Bronchial epithelial cell (primary cell): ENCODE results near the gene DNAJC30. TPM values are rescaled to one million over a fixed set of nuclear protein-coding genes. Genes with fewer than 3 reads are reported as not detected.
"Not testable (repeated sequence)": the region's sequence is repeated elsewhere in the genome, so short reads cannot be mapped to it uniquely, and the experiment has no call there.

Experiments used
- DNase-seq: peaks from one replicate; pipeline ENCODE4 v3.0.0-alpha.2; 2010; ENCODE audit warnings: low read depth
- FAIRE-seq: peaks from 2 replicates; lab custom pipeline; 2011; peaks lifted over from hg19 to GRCh38; lab: Jason Lieb, UNC
- H3K27me3 ChIP-seq: 2 replicates; pipeline ENCODE4 v1.5.1; 2011; ENCODE audit warnings: low read length; ENCODE audit not compliant: control insufficient read depth, insufficient read depth
- H3K36me3 ChIP-seq: 2 replicates; pipeline ENCODE4 v1.5.1; 2011; ENCODE audit warnings: low read length; ENCODE audit not compliant: control insufficient read depth, insufficient read depth
- H3K4me3 ChIP-seq: 2 replicates; pipeline ENCODE4 v1.5.1; 2011; ENCODE audit warnings: mild to moderate bottlenecking, low read depth, low read length, control low read depth
- total RNA-seq: library from RNA; depleted of rRNA; stranded (reverse); fragments of >200 nt; gene quantifications from 2 replicates; pipeline ENCODE4 v1.2.1, GENCODE V29; 2014
- TF ChIP-seq, protein P1 (sequence below): IDR thresholded peaks from 2 replicates; pipeline ENCODE4 v1.5.1; 2011; ENCODE audit warnings: mild to moderate bottlenecking, moderate library complexity, low read length, control low read depth, inconsistent platforms; ENCODE audit not compliant: insufficient read depth, severe bottlenecking

DNAJC30 gene
- total RNA-seq, 1 donor from 2014 or later, result 0.79 TPM

DNA sequence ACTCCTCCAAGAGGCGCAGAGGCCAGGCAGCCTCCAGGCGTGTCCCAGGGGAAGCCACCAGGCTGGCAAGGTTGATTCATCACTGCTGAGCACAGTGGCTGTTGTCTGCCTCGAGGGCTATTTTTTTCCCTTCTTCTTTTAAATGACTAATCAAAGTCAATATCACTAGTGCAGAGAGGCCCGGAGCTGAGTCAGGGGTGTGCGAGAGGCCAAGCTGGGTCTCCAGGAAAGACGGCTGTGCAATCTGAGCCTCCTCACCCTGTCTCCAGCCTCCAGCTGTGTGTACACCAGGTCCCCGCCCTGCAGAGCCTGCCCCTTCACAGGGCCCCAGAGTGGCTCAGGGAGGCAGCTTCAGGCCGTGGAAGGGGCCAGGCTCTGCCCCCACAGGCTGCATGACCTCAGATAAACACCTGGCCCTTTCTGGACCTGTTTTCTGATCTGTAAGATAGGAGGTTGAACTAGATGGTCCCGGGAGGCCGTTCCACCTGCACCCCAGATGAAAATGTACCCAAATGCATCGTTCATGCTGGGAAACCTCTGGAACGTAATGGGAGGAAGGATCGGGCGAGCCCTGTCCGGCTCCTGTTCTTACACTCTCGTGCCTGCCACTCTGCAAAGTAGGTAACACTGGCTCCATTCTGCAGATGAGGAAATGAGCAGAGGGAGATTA lies 32.5 kb upstream of the DNAJC30 start:
- Histone ChIP-seq H3K27me3 (no peaks in the 10 kb centered on the region), H3K4me3 (no peak overlapping the region), H3K36me3 (peaks cover 6% of the 10 kb centered on the region)
- TF ChIP-seq, protein P1, sequence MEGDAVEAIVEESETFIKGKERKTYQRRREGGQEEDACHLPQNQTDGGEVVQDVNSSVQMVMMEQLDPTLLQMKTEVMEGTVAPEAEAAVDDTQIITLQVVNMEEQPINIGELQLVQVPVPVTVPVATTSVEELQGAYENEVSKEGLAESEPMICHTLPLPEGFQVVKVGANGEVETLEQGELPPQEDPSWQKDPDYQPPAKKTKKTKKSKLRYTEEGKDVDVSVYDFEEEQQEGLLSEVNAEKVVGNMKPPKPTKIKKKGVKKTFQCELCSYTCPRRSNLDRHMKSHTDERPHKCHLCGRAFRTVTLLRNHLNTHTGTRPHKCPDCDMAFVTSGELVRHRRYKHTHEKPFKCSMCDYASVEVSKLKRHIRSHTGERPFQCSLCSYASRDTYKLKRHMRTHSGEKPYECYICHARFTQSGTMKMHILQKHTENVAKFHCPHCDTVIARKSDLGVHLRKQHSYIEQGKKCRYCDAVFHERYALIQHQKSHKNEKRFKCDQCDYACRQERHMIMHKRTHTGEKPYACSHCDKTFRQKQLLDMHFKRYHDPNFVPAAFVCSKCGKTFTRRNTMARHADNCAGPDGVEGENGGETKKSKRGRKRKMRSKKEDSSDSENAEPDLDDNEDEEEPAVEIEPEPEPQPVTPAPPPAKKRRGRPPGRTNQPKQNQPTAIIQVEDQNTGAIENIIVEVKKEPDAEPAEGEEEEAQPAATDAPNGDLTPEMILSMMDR, result no peak
- DNase-seq, result peak; percentile 98
- no peak for FAIRE-seq

DNA sequence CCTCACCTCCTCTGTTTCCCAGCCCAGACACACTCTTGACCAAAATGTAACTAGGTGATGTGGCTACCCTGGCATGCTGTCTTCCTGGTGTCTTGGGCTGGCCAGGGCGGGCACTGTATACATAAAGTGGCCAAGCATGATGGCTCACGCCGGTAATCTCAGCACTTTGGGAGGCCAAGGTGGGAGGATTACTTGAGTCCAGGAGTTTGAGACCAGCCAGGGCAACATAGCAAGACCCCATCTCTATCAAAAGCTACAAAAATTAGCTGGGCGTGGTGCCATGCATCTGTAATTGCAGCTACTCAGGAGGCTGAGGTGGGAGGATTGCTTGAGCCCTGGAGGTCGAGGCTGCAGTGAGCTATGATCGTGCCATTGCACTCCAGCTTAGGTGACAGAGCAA lies 30.1 kb upstream of the DNAJC30 start:
- DNase-seq, FAIRE-seq, H3K36me3 ChIP-seq, H3K4me3 ChIP-seq, H3K27me3 ChIP-seq: not testable (repeated sequence)

DNA sequence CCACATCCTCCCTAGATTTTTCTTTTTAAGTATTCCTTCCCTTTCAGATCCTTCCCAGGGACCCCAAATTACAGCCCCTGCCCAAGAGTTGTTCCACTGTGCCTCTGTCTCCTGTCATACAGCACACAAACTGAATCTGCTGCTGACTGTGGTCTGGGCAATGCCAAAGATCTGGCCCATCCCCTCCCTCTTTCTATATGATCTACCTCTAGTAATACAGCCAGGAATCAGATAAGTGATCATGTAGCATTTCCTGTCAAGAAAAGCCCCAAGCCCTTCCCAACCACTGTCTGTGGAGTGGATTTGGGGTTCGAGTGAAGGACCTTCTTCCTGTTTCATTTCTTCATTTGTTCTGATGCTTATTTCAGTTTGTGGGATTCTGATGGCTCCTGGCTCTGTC lies 29.5 kb upstream of the DNAJC30 start:
- H3K4me3 ChIP-seq, result no peak overlapping the region

DNA sequence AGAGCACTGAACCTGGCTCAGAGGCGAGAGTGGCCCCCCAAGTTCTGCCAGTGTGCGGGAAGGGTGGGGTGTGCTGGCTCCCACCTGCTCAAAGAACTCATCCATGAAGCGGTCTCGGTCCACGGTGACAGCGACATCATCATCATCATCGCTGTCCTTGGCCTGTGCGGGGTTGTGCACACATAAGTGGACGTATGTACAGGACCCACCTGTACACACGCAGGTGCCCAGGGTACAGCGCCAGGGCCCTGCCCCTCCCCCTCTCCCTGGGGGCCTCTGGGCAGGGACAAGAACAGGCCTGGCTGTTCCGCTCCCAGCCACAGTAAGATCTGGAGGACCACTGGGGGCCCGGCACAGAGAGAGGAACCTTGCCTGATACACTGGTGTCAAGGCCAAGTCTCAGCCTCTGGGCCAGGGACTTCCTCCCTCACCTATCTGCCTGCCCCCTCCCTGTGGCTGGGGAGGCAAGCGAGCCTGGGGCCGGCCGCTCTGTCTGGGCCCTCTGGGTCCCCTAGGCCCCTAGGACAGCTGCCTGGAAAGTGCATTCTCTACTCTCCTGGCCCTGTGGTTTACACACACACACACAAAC lies 25.8 kb upstream of the DNAJC30 start:
- FAIRE-seq, result no peak
- Histone ChIP-seq H3K36me3 (peaks cover 7% of the 10 kb centered on the region), H3K27me3 (no peaks in the 10 kb centered on the region), H3K4me3 (no peak overlapping the region)
- DNase-seq, result no peak
- TF ChIP-seq, protein P1, result no peak

More for the DNA sequence above, 29.5 kb upstream of the DNAJC30 start:
- TF ChIP-seq, protein P1, result no peak
- DNase-seq, result no peak
- Histone ChIP-seq H3K36me3 (peaks cover 8% of the 10 kb centered on the region), H3K27me3 (no peaks in the 10 kb centered on the region)
- FAIRE-seq, result no peak

DNA sequence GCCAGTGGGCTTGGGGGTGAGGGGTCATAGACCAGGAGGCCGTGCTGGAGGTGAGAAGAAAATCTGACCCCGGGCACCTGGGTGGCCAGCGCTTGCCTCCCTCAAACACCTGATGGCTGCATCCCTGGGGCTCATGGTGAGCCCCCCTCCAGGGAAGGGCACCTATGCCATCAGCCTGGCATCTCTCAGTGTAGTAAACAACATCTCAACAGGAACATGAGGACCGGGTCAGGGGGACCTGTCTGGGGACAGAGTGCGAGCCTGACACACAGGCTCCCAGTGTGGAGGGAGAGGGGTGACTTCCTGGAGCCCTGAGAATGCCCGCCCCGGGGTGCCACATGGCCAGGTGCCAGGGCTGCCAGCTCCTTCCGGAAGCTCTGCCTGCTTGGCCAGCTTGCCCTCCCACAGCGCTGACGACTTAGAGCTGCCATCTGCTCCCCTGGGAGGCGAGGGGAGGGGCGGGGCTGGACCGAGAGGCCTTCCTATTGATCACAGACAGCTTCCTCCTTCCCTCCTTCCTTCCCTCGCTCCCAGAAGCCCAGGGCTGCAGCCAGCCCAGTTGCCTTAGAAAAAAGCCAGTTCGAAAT lies 23.9 kb upstream of the DNAJC30 start:
- DNase-seq (peak; percentile 52), FAIRE-seq (no peak)
- H3K36me3 ChIP-seq, result peaks cover 10% of the 10 kb centered on the region
- no peak overlapping the region for H3K4me3 ChIP-seq
- H3K27me3 ChIP-seq, result no peaks in the 10 kb centered on the region
- TF ChIP-seq, protein P1, result no peak

DNA sequence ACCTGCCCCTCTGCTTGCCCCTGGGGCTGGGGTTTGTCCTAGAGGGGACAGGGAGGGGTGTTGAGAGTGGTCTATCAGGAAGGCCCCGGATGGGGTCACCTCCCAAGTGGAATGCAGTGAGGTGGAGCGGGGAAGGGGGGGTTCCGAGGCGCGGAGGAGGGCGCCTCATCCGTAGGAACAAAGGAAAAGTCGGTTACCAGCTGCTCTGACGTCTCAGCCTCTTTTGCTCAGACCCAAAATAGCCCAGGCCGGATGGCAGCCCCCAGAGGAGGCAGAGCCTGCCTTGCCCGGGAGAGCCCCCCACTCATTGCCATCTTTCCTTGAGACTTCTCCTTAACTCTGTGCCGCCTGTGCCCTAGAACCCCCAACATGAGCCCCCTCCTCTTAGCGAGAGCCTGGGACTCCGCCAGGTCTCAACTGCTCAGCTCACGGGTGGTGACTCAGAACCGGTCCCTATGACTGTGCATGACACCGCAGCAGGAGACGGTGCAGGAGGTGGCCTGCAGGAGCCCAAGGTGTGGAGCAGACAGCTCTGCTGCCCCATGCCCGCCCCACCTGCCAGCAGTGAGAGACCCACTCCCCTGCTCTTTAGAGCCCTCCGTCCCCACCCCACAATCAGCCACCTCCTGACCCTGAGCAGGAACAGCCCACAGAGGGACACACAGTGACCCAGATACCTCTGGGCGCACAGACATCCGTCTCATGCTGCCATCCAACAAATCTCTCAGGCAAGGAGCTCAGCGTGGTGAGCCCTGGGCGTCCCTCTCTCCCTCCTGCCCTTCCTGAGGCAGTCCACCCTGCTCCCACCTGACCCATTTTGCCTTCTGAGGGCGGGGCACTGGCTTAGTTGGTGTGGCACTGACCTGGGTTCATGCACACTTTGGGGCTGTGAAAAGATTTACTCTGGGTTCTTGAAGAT lies 23.1 kb upstream of the DNAJC30 start:
- FAIRE-seq (no peak), DNase-seq (peak; percentile 82)
- H3K36me3 ChIP-seq, result peaks cover 12% of the 10 kb centered on the region

More for the DNA sequence above, 23.1 kb upstream of the DNAJC30 start:
- TF ChIP-seq, protein P1, result no peak
- Histone ChIP-seq H3K27me3 (no peaks in the 10 kb centered on the region), H3K4me3 (no peak overlapping the region)
